Measurements from ENCODE around the gene GIT2. TPM values are rescaled to one million over a fixed set of nuclear protein-coding genes. Genes with fewer than 3 reads are reported as not detected.

GIT2 gene
- total and polyA plus RNA-seq, 2 of the 8 experiments (the other 6 are each of a cell fraction or from before 2014, with no cell fraction given): 9.6 to 20.7 TPM

GRCh38 chr12:110035534-110036104 is 39.5 kb upstream of the GIT2 start:
- Histone ChIP-seq H3K9me3 (ENCODE audit: insufficient read depth in 2 of 2, low read depth in 1 of 2, low read length in 1 of 2) (no peaks in the 10 kb centered on the region), H2BK120ac (replicated peaks; ENCODE audit: low read depth, low read length) (no peak overlapping the region), H4K20me1 (replicated peaks in 1 of 2; ENCODE audit: control insufficient read depth in 1 of 2, insufficient read depth in 2 of 2, low read length in 2 of 2) (peaks cover 0 to 6% of the 10 kb centered on the region in 2 experiments), H3K79me1 (ENCODE audit: low read depth, low read length) (no peaks in the 10 kb centered on the region), H4K91ac (replicated peaks; ENCODE audit: insufficient read length, low read length) (no peak overlapping the region), H2AFZ (ENCODE audit: low read length) (no peak overlapping the region), H3K27ac (ENCODE audit: low read depth, low read length) (no peak overlapping the region), H2BK12ac (ENCODE audit: low read depth, low read length) (no peak overlapping the region), H3K4ac (replicated peaks; ENCODE audit: insufficient read length, low read depth, low read length) (no peak overlapping the region), H4K5ac (ENCODE audit: insufficient read length, low read depth, low read length) (no peak overlapping the region), H3K14ac (ENCODE audit: insufficient read length) (no peak overlapping the region), H2BK20ac (ENCODE audit: low read length) (no peak overlapping the region), H4K8ac (ENCODE audit: extremely low read depth, insufficient read depth, low read length) (no peak overlapping the region), H3K56ac (replicated peaks; ENCODE audit: insufficient read length, low read depth, low read length) (no peak overlapping the region), H3K4me1 (replicated peaks in 1 of 4; ENCODE audit: control insufficient read depth in 3 of 4, insufficient read depth in 4 of 4, low read length in 3 of 4) (peaks cover 0 to 2% (median 0%) of the 10 kb centered on the region in 4 experiments; a peak in 1 of 7 replicates), H2AK5ac (ENCODE audit: low read depth, low read length) (no peak overlapping the region), H3K36me3 (ENCODE audit: control insufficient read depth in 2 of 4, insufficient read depth in 4 of 4, low read length in 3 of 4) (no peaks in the 10 kb centered on the region), H2BK5ac (ENCODE audit: low read depth, low read length) (no peak overlapping the region), H3K18ac (ENCODE audit: extremely low read depth, low read length) (no peak overlapping the region), H3K23ac (ENCODE audit: insufficient read length) (no peak overlapping the region), H3K27me3 (replicated peaks in 1 of 4; ENCODE audit: control insufficient read depth in 3 of 4, extremely low read depth in 1 of 4, insufficient read depth in 3 of 4, low read length in 3 of 4) (no peaks in the 10 kb centered on the region), H2BK15ac (ENCODE audit: low read length) (no peak overlapping the region), H3K79me2 (ENCODE audit: control insufficient read depth in 1 of 2, insufficient read depth in 2 of 2, low read length in 2 of 2) (no peaks in the 10 kb centered on the region), H3K4me2 (ENCODE audit: insufficient read depth in 1 of 2, low read depth in 2 of 2, low read length in 2 of 2) (no peak overlapping the region), H3K9ac (replicated peaks in 1 of 4; ENCODE audit: extremely low read depth in 1 of 4, low read depth in 3 of 4, low read length in 3 of 4) (no peak overlapping the region), H3K23me2 (ENCODE audit: low read depth, low read length) (no peaks in the 10 kb centered on the region), H3K4me3 (ENCODE audit: extremely low read depth in 1 of 4, insufficient read depth in 2 of 4, low read depth in 3 of 4, low read length in 4 of 4) (no peak overlapping the region)
- WGBS, 2 experiments (ENCODE audit: extremely low coverage in 1 of 2, insufficient coverage in 1 of 2, insufficient read length in 1 of 2, insufficient replicate concordance in 2 of 2, low coverage in 1 of 2, low lambda C conversion rate in 2 of 2, missing lambda C conversion rate in 1 of 2): 90% methylated on average over 7 of the region's 7 CpGs; no CpG with 5 or more reads in 1 of the 2 experiments
- POLR2A ChIA-PET (ENCODE audit: partially characterized antibody): interaction anchor here (0.6 to 0.7 kb wide), 2 partner anchors 296 to 1434 kb away, joined by 3 to 4 read pairs; no protein-coding TSS in a partner anchor
- FAIRE-seq (no peak), DNase-seq (ENCODE audit: low read depth in 1 of 2, low spot score in 2 of 2) (no peak)
- CTCF ChIA-PET (ENCODE audit: partially characterized antibody): interaction anchor here (0.9 to 1.2 kb wide), 4 partner anchors 9 to 189 kb away, joined by 3 to 4 read pairs (median 3); no protein-coding TSS in a partner anchor
- TF ChIP-seq TAF1 (IDR thresholded peaks at IDR 0.05; ENCODE audit: low read depth, low read length) (no peak), HDAC6 (IDR thresholded peaks at IDR 0.05; ENCODE audit: low read depth, low read length) (no peak), SIN3A (conservative IDR thresholded peaks at IDR 0.05 in 1 of 2, IDR thresholded peaks at IDR 0.05 in 1 of 2; ENCODE audit: low read depth in 1 of 2, low read length in 2 of 2) (no peak), SIRT6 (IDR thresholded peaks at IDR 0.05; ENCODE audit: low read length) (no peak), PHF8 (conservative IDR thresholded peaks at IDR 0.05; ENCODE audit: low read depth, low read length) (no peak), MAFK (IDR thresholded peaks at IDR 0.05; ENCODE audit: low read depth, low read length) (no peak), RFX5 (IDR thresholded peaks at IDR 0.05; ENCODE audit: borderline replicate concordance, low read depth, low read length) (no peak), CBX5 (IDR thresholded peaks at IDR 0.05; ENCODE audit: low read depth, low read length) (no peak)
